Measurements from ENCODE around the gene SNAPIN. TPM values are rescaled to one million over a fixed set of nuclear protein-coding genes. Genes with fewer than 3 reads are reported as not detected.

Gene SNAPIN
- total RNA-seq, 1 experiment from 2014 or later, result 29.0 TPM

DNA sequence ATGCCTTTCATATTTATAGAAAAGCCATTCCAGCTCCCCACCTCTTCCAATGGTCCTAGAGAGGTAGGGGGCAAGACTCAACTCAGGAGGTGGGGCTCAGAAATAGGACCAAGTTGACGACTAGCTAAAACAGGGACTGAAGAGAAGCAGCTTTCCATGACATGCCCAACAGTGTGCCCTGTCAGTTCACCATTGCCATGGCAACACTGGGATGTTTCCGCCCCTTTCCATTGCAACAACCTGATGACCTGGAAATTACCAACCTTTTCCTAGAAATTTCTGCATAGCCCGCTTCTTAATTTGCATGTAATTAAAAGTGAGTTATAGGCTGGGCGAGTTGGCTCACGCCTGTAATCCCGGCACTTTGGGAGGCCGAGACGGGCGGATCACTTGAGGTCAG is 47.0 kb downstream of the SNAPIN start:
- H3K27me3 Mint-ChIP-seq (ENCODE audit: low read depth), result no peaks in the 10 kb centered on the region; the same call in 1 of the 2 replicates
- Histone ChIP-seq H4K91ac (ENCODE audit: insufficient read length, low read depth, low read length) (no peak overlapping the region), H3K23me2 (ENCODE audit: insufficient read length, low read depth, low read length, poor library complexity, severe bottlenecking) (no peaks in the 10 kb centered on the region), H3K27ac (ENCODE audit: insufficient read length, low read depth, low read length) (no peak overlapping the region), H4K20me1 (ENCODE audit: control insufficient read depth, insufficient read depth, insufficient read length) (no peaks in the 10 kb centered on the region), H3K14ac (ENCODE audit: insufficient read depth, low read length) (no peak overlapping the region), H3K4me1 (ENCODE audit: insufficient read depth, low read length) (no peaks in the 10 kb centered on the region), H4K5ac (ENCODE audit: insufficient read length, low read depth, low read length) (no peak overlapping the region), H3K27me3 (ENCODE audit: insufficient read depth, low read length) (no peaks in the 10 kb centered on the region), H3K9me3 (ENCODE audit: control insufficient read depth, low read depth, low read length) (no peaks in the 10 kb centered on the region), H2AFZ (ENCODE audit: low read length) (no peak overlapping the region), H2BK5ac (ENCODE audit: insufficient read length, low read length) (no peak overlapping the region), H2BK120ac (ENCODE audit: low read depth, low read length, poor library complexity, severe bottlenecking) (no peak overlapping the region), H3K4ac (ENCODE audit: low read depth, low read length) (no peak overlapping the region), H4K8ac (replicated peaks; ENCODE audit: insufficient read length, low read depth, low read length) (no peak overlapping the region), H2AK5ac (ENCODE audit: insufficient read length, low read length) (no peak overlapping the region), H3K56ac (ENCODE audit: insufficient read length, low read depth, low read length) (no peak overlapping the region), H3K9ac (ENCODE audit: extremely low read depth, insufficient read length, low read length) (no peak overlapping the region), H3T11ph (ENCODE audit: low read length) (no peak overlapping the region), H3K79me2 (ENCODE audit: insufficient read depth, low read length) (no peaks in the 10 kb centered on the region), H3K18ac (ENCODE audit: insufficient read length, low read depth, low read length) (no peak overlapping the region), H2BK20ac (ENCODE audit: low read depth, low read length, poor library complexity, severe bottlenecking) (no peak overlapping the region), H2BK12ac (ENCODE audit: insufficient read length, low read depth, low read length) (no peak overlapping the region), H3K4me2 (ENCODE audit: insufficient read depth, insufficient read length, low read length) (no peak overlapping the region), H3K23ac (ENCODE audit: insufficient read length, low read depth, low read length) (no peak overlapping the region), H2BK15ac (ENCODE audit: low read depth, low read length) (no peak overlapping the region), H3K79me1 (ENCODE audit: insufficient read depth, low read depth, low read length, poor library complexity, severe bottlenecking) (no peaks in the 10 kb centered on the region)
- no peaks in the 10 kb centered on the region for H3K36me3 Mint-ChIP-seq (ENCODE audit: insufficient read depth in 1 of 3, low read depth in 3 of 3)
- no peaks in the 10 kb centered on the region; a peak in 1 of 5 replicates for H3K9me3 Mint-ChIP-seq
- WGBS (ENCODE audit: extremely low coverage, insufficient read length, low lambda C conversion rate), result no CpG with 5 or more reads among the region's 9 CpGs
- H3K27ac Mint-ChIP-seq, result no peak overlapping the region
- H3K4me1 Mint-ChIP-seq, result no peaks in the 10 kb centered on the region
- no peak for DNase-seq
- no peak for TF ChIP-seq CTCF (conservative IDR thresholded peaks at IDR 0.05)
- no peak overlapping the region for H3K4me3 Mint-ChIP-seq

Measured in H9 (cell line).